CD14-positive monocyte (primary cell): ENCODE measurements around the gene COX7A2L. TPM values are rescaled to one million over a fixed set of nuclear protein-coding genes. Genes with fewer than 3 reads are reported as not detected.
"Not testable (repeated sequence)": the region's sequence is repeated elsewhere in the genome, so short reads cannot be mapped to it uniquely, and the experiment has no call there.

Source experiments
- DNase-seq, 3 donors: peaks; one replicate each; pipeline ENCODE4 v3.0.0-alpha.2; 2011 to 2022
- H2AFZ ChIP-seq: 2 replicates; pipeline ENCODE4 v1.6.0; 2012; ENCODE audit warnings: mild to moderate bottlenecking, low read depth, low read length, inconsistent platforms; ENCODE audit not compliant: insufficient read depth, poor library complexity, severe bottlenecking
- H3K27ac ChIP-seq, 2 donors: 1 replicate in 1 of 2; 2 replicates in 1 of 2; pipeline ENCODE4 v1.5.1; 2012 to 2013; ENCODE audit warnings: low read length in 2 of 2, control low read depth in 1 of 2, inconsistent platforms in 1 of 2, low read depth in 1 of 2, mild to moderate bottlenecking in 1 of 2
- H3K27me3 ChIP-seq, 2 donors: one replicate each; pipeline versions ENCODE4 v1.6.0 to v1.6.1; 2011 to 2013; ENCODE audit warnings: low read length in 2 of 2; ENCODE audit not compliant: control insufficient read depth in 2 of 2, insufficient read depth in 2 of 2
- H3K36me3 ChIP-seq, 2 donors: replicated peaks in 1 of 2; 1 replicate in 1 of 2; 2 replicates in 1 of 2; pipeline versions ENCODE4 v1.5.1 to v1.6.1; 2012 to 2013; ENCODE audit warnings: low read length in 2 of 2, control low read depth in 1 of 2, inconsistent platforms in 1 of 2, mild to moderate bottlenecking in 1 of 2; ENCODE audit not compliant: insufficient read depth in 2 of 2, control insufficient read depth in 1 of 2
- H3K4me1 ChIP-seq, 2 donors: 1 replicate in 1 of 2; 2 replicates in 1 of 2; pipeline versions ENCODE4 v1.5.1 to v1.6.1; 2012 to 2013; ENCODE audit warnings: low read length in 2 of 2, control low read depth in 1 of 2, inconsistent platforms in 1 of 2, mild to moderate bottlenecking in 1 of 2, moderate library complexity in 1 of 2; ENCODE audit not compliant: insufficient read depth in 2 of 2, control insufficient read depth in 1 of 2
- H3K4me2 ChIP-seq: replicated peaks from 2 replicates; pipeline ENCODE3; 2012; ENCODE audit warnings: low read length, moderate library complexity, mild to moderate bottlenecking; ENCODE audit not compliant: poor library complexity, severe bottlenecking; ENCODE audit errors: extremely low read depth
- H3K4me3 ChIP-seq, 3 experiments: fragments of 200-600 bp in 1 of 3; sonication (generic) in 1 of 3; replicated peaks in 1 of 3; 1 replicate in 2 of 3; 2 replicates in 1 of 3; pipeline ENCODE4 v1.5.1; 2011 to 2013; ENCODE audit warnings: low read length in 3 of 3, mild to moderate bottlenecking in 3 of 3, control low read depth in 2 of 3, low read depth in 2 of 3, inconsistent platforms in 1 of 3, moderate library complexity in 1 of 3
- H3K79me2 ChIP-seq: 2 replicates; pipeline ENCODE4 v1.6.0; 2012; ENCODE audit warnings: mild to moderate bottlenecking, control low read depth, inconsistent platforms, low read length, moderate library complexity; ENCODE audit not compliant: insufficient read depth
- H3K9ac ChIP-seq: 2 replicates; pipeline ENCODE4 v1.6.0; 2017; ENCODE audit warnings: low read length, mild to moderate bottlenecking; ENCODE audit not compliant: insufficient read depth, poor library complexity, severe bottlenecking
- H3K9me3 ChIP-seq, 2 donors: replicated peaks in 1 of 2; 1 replicate in 1 of 2; 2 replicates in 1 of 2; pipeline versions ENCODE4 v1.5.1 to v1.6.1; 2012 to 2013; ENCODE audit warnings: low read length in 2 of 2, control low read depth in 1 of 2; ENCODE audit not compliant: control insufficient read depth in 1 of 2, insufficient read depth in 1 of 2
- H4K20me1 ChIP-seq: 2 replicates; pipeline ENCODE4 v1.6.0; 2012; ENCODE audit warnings: mild to moderate bottlenecking, low read length, control low read depth, moderate library complexity; ENCODE audit not compliant: insufficient read depth
- H3K27ac Mint-ChIP-seq, 7 donors: one replicate each; pipeline ENCODE4 v1.8.0; 2020; ENCODE audit warnings: mild to moderate bottlenecking in 7 of 7, mixed read lengths in 7 of 7, moderate library complexity in 6 of 7, inconsistent platforms in 2 of 7
- H3K27me3 Mint-ChIP-seq, 3 donors: one replicate each; pipeline ENCODE4 v1.8.0; 2021 to 2022; ENCODE audit warnings: low read depth in 3 of 3, mild to moderate bottlenecking in 3 of 3, mixed read lengths in 3 of 3, moderate library complexity in 3 of 3, inconsistent platforms in 1 of 3
- H3K36me3 Mint-ChIP-seq, 2 donors: one replicate each; pipeline ENCODE4 v1.8.0; 2020; ENCODE audit warnings: mixed read lengths in 2 of 2, inconsistent platforms in 1 of 2, mild to moderate bottlenecking in 1 of 2
- H3K4me1 Mint-ChIP-seq: one replicate; pipeline ENCODE4 v1.8.0; 2020; ENCODE audit warnings: mild to moderate bottlenecking, mixed read lengths
- H3K4me3 Mint-ChIP-seq, 2 donors: one replicate each; pipeline ENCODE4 v1.8.0; 2020; ENCODE audit warnings: mild to moderate bottlenecking in 2 of 2, mixed read lengths in 2 of 2, moderate library complexity in 1 of 2
- H3K9me3 Mint-ChIP-seq, 7 donors: one replicate each; pipeline ENCODE4 v1.8.0; 2020 to 2022; ENCODE audit warnings: mixed read lengths in 7 of 7, mild to moderate bottlenecking in 6 of 7, moderate library complexity in 6 of 7, inconsistent platforms in 2 of 7
- CTCF ChIP-seq: fragments of 200-600 bp; IDR thresholded peaks from one replicate; pipeline ENCODE4 v1.8.0; 2022; ENCODE audit warnings: antibody characterized with exemption, mild to moderate bottlenecking
- WGBS: methylation state at CpG from one replicate; pipeline ENCODE4 v1.1.5; 2013; ENCODE audit warnings: missing lambda C conversion rate; ENCODE audit not compliant: insufficient coverage; 5-methylcytosine and 5-hydroxymethylcytosine counted together
- intact Hi-C, 2 donors: fragments of 100-400 bp; cut with micrococcal nuclease; formaldehyde crosslinking; loops; one replicate each; pipeline versions ENCODE4 v1.15.0 to v1.15.1; 2023
- polyA plus RNA-seq, 3 donors: library from polyadenylated mRNA; depleted of rRNA in 1 of 3; unstranded in 2 of 3; stranded (reverse) in 1 of 3; fragments of 300-500 nt in 2 of 3; fragments of >200 nt in 1 of 3; fragmentation: Illumina TruSeq in 2 of 3; gene quantifications; 1 replicate in 2 of 3; 2 replicates in 1 of 3; pipeline ENCODE4 v1.2.3, GENCODE V29; 2012 to 2021

Gene COX7A2L
- polyA plus RNA-seq, 3 donors: 63.6 to 153 (median 144) TPM

- Mint-ChIP-seq H3K4me3 (no peak overlapping the region), H3K27ac (no peak overlapping the region), H3K9me3 (peaks cover 0 to 5% (median 2%) of the 10 kb centered on the region in 7 donors), H3K4me1 (no peaks in the 10 kb centered on the region), H3K36me3 (no peaks in the 10 kb centered on the region), H3K27me3 (peaks cover 1 to 8% (median 3%) of the 10 kb centered on the region in 3 donors)
- no peak for TF ChIP-seq CTCF
- no peak overlapping the region for H3K4me2 ChIP-seq
- intact Hi-C loops: no loop called here
- no peaks in the 10 kb centered on the region for H3K9me3 ChIP-seq
- H3K4me1 ChIP-seq: no peaks in the 10 kb centered on the region
- H3K36me3 ChIP-seq: no peaks in the 10 kb centered on the region
- no peaks in the 10 kb centered on the region for H3K27me3 ChIP-seq
- no peaks in the 10 kb centered on the region for H3K79me2 ChIP-seq
- no peak overlapping the region for H3K9ac ChIP-seq
- WGBS: 100% methylated on average over 2 of the region's 6 CpGs
- H2AFZ ChIP-seq: no peak overlapping the region
- no peak for DNase-seq
- H3K27ac ChIP-seq: no peak overlapping the region
- no peak overlapping the region for H3K4me3 ChIP-seq
- no peaks in the 10 kb centered on the region for H4K20me1 ChIP-seq
Observed at GRCh38 chr2:42401773-42402172, 40.8 kb upstream of the COX7A2L start.

- H3K4me1 Mint-ChIP-seq, H3K4me3 ChIP-seq, H3K9me3 Mint-ChIP-seq, H3K4me3 Mint-ChIP-seq, H3K27ac ChIP-seq, intact Hi-C loops, H3K9ac ChIP-seq, H3K27me3 ChIP-seq, H3K4me1 ChIP-seq, H3K79me2 ChIP-seq, H3K36me3 Mint-ChIP-seq, DNase-seq, H3K9me3 ChIP-seq, H3K4me2 ChIP-seq, H2AFZ ChIP-seq, H3K27me3 Mint-ChIP-seq, H3K36me3 ChIP-seq, H4K20me1 ChIP-seq: not testable (repeated sequence)
- no CpG with 5 or more reads among the region's 11 CpGs for WGBS
- H3K27ac Mint-ChIP-seq: peak overlapping the region in 1 of 7 donors; percentile 35
Observed at GRCh38 chr2:42398052-42398451, 37.0 kb upstream of the COX7A2L start.

- H3K27me3 Mint-ChIP-seq, H3K9me3 Mint-ChIP-seq, intact Hi-C loops, H3K27me3 ChIP-seq, H3K79me2 ChIP-seq, H3K4me1 ChIP-seq, H3K4me2 ChIP-seq, H3K4me3 Mint-ChIP-seq, H3K36me3 Mint-ChIP-seq, H4K20me1 ChIP-seq, H3K4me3 ChIP-seq, H3K36me3 ChIP-seq, H2AFZ ChIP-seq, H3K9ac ChIP-seq, H3K4me1 Mint-ChIP-seq, DNase-seq, H3K9me3 ChIP-seq, H3K27ac ChIP-seq: not testable (repeated sequence)
- 100% methylated on average over 3 of the region's 3 CpGs for WGBS
- peak overlapping the region in 1 of 7 donors; percentile 9 for H3K27ac Mint-ChIP-seq
Observed at GRCh38 chr2:42393320-42393719, 32.3 kb upstream of the COX7A2L start.
